Neural crest cell (in vitro differentiated cells): ENCODE measurements around the gene CAP1. TPM values are rescaled to one million over a fixed set of nuclear protein-coding genes. Genes with fewer than 3 reads are reported as not detected.

ENCODE experiments used
- DNase-seq: peaks from one replicate; pipeline ENCODE4 v3.0.0; 2021; ENCODE audit warnings: low read depth, mixed read lengths, low spot score
- H3K27ac Mint-ChIP-seq: one replicate; pipeline ENCODE4 v1.8.0; 2021; ENCODE audit warnings: mild to moderate bottlenecking, mixed read lengths; ENCODE audit not compliant: unreplicated experiment
- H3K27me3 Mint-ChIP-seq: 2 replicates; pipeline ENCODE4 v1.8.0; 2021; ENCODE audit warnings: low read depth, mild to moderate bottlenecking, mixed read lengths
- H3K36me3 Mint-ChIP-seq: 2 replicates; pipeline ENCODE4 v1.8.0; 2021; ENCODE audit warnings: low read depth, mild to moderate bottlenecking, mixed read lengths
- H3K4me1 Mint-ChIP-seq: 2 replicates; pipeline ENCODE4 v1.8.0; 2021; ENCODE audit warnings: mixed read lengths
- H3K4me3 Mint-ChIP-seq: one replicate; pipeline ENCODE4 v1.8.0; 2021; ENCODE audit warnings: mild to moderate bottlenecking, mixed read lengths
- H3K9me3 Mint-ChIP-seq: 2 replicates; pipeline ENCODE4 v1.8.0; 2021; ENCODE audit warnings: mixed read lengths
- total RNA-seq: library from RNA; stranded (reverse); gene quantifications from 2 replicates; pipeline ENCODE4 v1.2.1, GENCODE V29; 2021
- TF ChIP-seq, protein P1 (sequence below): fragments of 200-600 bp; sonication (generic); conservative IDR thresholded peaks from 2 replicates; pipeline ENCODE4 v1.5.0; 2021; ENCODE audit warnings: antibody characterized with exemption, mild to moderate bottlenecking

The CAP1 gene
- total RNA-seq, 1 donor from 2014 or later, result 213 TPM

GRCh38 chr1:40120128-40120527 is 79.6 kb downstream of the CAP1 start:
- no peak for DNase-seq
- Mint-ChIP-seq H3K27me3 (peaks cover 71% of the 10 kb centered on the region), H3K27ac (no peak overlapping the region), H3K4me1 (no peaks in the 10 kb centered on the region), H3K36me3 (no peaks in the 10 kb centered on the region), H3K4me3 (no peak overlapping the region), H3K9me3 (peaks cover 2% of the 10 kb centered on the region)
- TF ChIP-seq, protein P1, sequence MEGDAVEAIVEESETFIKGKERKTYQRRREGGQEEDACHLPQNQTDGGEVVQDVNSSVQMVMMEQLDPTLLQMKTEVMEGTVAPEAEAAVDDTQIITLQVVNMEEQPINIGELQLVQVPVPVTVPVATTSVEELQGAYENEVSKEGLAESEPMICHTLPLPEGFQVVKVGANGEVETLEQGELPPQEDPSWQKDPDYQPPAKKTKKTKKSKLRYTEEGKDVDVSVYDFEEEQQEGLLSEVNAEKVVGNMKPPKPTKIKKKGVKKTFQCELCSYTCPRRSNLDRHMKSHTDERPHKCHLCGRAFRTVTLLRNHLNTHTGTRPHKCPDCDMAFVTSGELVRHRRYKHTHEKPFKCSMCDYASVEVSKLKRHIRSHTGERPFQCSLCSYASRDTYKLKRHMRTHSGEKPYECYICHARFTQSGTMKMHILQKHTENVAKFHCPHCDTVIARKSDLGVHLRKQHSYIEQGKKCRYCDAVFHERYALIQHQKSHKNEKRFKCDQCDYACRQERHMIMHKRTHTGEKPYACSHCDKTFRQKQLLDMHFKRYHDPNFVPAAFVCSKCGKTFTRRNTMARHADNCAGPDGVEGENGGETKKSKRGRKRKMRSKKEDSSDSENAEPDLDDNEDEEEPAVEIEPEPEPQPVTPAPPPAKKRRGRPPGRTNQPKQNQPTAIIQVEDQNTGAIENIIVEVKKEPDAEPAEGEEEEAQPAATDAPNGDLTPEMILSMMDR, result no peak

Other genes with a start within 250 kb of the CAP1 start
- gene TRIT1, start 157.2 kb upstream of the CAP1 start, total RNA-seq, result 35.4 and 35.9 TPM in 2 replicates
- gene MYCL, start 138.8 kb upstream of the CAP1 start, total RNA-seq, result 23.0 and 25.8 TPM in 2 replicates
- 20.9 and 23.8 TPM in 2 replicates for gene MFSD2A, start 85.6 kb upstream of the CAP1 start, total RNA-seq
- 91.2 and 95.4 TPM in 2 replicates for gene PPT1, start 56.5 kb downstream of the CAP1 start, total RNA-seq
- gene RLF, start 120.7 kb downstream of the CAP1 start, total RNA-seq, result 24.0 and 26.5 TPM in 2 replicates
- gene TMCO2, start 207.2 kb downstream of the CAP1 start, total RNA-seq, result not detected in 2 replicates
- 34.7 and 35.6 TPM in 2 replicates for gene ZMPSTE24, start 217.5 kb downstream of the CAP1 start, total RNA-seq